ENCODE results near the gene SRRM3.
"Not testable (repeated sequence)": the region's sequence is repeated elsewhere in the genome, so short reads cannot be mapped to it uniquely, and the experiment has no call there.

The SRRM3 gene

DNA sequence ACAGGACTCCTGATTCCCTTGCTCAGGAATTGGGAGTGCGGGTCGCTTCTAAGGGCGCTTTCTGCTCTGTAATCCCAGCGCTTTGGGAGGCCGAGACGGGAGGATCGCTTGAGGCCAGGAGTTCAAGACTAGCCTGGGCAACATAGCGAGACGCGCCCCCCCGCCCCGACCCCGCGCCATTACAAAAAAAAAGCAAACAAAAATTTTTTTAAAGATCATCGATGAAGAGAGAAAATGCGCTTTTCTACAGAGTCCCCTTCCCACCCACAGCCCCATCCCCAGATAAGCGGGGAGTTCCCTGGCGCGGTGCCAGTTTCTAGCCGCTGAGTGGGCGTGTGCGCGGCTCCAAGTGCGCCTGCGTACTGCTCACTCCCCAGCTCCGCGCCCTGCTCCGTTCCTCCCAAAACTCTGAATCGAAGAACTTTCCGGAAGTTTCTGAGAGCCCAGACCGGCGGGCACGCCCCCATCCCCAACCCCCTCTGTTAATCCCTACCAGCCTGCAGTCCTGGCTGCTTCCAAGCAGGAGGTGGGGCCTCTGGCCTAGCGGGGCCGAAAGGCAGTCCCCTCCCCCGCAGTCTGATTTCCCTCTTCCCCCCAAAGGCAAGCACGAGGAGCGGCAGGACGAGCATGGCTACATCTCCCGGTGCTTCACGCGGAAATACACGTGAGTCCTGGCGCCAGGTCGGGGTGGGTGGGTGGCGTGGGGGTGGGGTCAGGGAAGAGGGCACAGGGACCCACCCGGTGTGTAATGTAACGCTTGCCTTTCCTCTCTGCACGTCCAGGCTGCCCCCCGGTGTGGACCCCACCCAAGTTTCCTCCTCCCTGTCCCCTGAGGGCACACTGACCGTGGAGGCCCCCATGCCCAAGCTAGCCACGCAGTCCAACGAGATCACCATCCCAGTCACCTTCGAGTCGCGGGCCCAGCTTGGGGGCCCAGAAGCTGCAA lies 101.8 kb downstream of the SRRM3 start:
- peak; percentile 59 for ATAC-seq (ENCODE audit: low read depth)
- Histone ChIP-seq H3K9me3 (ENCODE audit: severe bottlenecking) (no peaks in the 10 kb centered on the region), H3K27me3 (ENCODE audit: insufficient read depth, poor library complexity, severe bottlenecking) (no peaks in the 10 kb centered on the region), H3K36me3 (ENCODE audit: low read depth) (peaks cover 9% of the 10 kb centered on the region), H3K4me1 (ENCODE audit: insufficient read depth, poor library complexity, severe bottlenecking) (peaks cover 28% of the 10 kb centered on the region), H3K27ac (ENCODE audit: poor library complexity, severe bottlenecking) (peak overlapping the region; percentile 90), H3K4me3 (ENCODE audit: severe bottlenecking) (peak overlapping the region; percentile 62)
- TF ChIP-seq, protein P1, sequence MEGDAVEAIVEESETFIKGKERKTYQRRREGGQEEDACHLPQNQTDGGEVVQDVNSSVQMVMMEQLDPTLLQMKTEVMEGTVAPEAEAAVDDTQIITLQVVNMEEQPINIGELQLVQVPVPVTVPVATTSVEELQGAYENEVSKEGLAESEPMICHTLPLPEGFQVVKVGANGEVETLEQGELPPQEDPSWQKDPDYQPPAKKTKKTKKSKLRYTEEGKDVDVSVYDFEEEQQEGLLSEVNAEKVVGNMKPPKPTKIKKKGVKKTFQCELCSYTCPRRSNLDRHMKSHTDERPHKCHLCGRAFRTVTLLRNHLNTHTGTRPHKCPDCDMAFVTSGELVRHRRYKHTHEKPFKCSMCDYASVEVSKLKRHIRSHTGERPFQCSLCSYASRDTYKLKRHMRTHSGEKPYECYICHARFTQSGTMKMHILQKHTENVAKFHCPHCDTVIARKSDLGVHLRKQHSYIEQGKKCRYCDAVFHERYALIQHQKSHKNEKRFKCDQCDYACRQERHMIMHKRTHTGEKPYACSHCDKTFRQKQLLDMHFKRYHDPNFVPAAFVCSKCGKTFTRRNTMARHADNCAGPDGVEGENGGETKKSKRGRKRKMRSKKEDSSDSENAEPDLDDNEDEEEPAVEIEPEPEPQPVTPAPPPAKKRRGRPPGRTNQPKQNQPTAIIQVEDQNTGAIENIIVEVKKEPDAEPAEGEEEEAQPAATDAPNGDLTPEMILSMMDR (IDR thresholded peaks at IDR 0.05; ENCODE audit: poor library complexity, severe bottlenecking): no peak
- peak; percentile 94 for DNase-seq (ENCODE audit: low spot score)

DNA sequence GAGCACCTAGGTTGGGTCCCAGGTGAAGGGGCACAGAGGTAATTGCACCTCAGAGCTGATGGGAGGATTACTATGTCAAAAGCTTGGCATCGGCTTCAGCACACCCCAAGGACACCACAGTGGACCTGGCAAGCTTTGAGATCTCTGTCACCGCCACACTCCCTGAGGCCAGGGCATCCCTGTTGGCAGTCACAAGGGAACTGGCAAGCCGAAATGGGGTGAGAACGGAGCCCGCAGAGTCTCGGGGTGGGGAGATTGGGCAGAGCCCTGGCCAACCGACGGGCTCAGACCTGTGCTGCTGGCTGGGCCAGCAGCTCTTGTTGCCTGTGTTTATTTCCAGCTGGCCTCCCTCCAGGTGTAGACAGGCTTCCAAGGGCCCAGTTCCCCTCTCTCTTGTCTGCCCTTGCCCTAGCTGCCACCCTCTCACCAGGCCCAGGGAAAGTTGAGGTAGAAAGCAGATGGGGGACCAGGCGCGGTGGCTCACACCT lies 103.2 kb downstream of the SRRM3 start:
- H3K4me3 ChIP-seq (ENCODE audit: severe bottlenecking): no peak overlapping the region
- H3K4me1 ChIP-seq (ENCODE audit: insufficient read depth, poor library complexity, severe bottlenecking): peaks cover 23% of the 10 kb centered on the region
- no peaks in the 10 kb centered on the region for H3K9me3 ChIP-seq (ENCODE audit: severe bottlenecking)
- TF ChIP-seq, protein P1 (IDR thresholded peaks at IDR 0.05; ENCODE audit: poor library complexity, severe bottlenecking): no peak
- ATAC-seq (ENCODE audit: low read depth): peak; percentile 13; the same call in 2 of the 3 replicates
- no peak for DNase-seq (ENCODE audit: low spot score)
- H3K36me3 ChIP-seq (ENCODE audit: low read depth): peaks cover 9% of the 10 kb centered on the region
- peak overlapping the region; percentile 90 for H3K27ac ChIP-seq (ENCODE audit: poor library complexity, severe bottlenecking)
- H3K27me3 ChIP-seq (ENCODE audit: insufficient read depth, poor library complexity, severe bottlenecking): no peaks in the 10 kb centered on the region

DNA sequence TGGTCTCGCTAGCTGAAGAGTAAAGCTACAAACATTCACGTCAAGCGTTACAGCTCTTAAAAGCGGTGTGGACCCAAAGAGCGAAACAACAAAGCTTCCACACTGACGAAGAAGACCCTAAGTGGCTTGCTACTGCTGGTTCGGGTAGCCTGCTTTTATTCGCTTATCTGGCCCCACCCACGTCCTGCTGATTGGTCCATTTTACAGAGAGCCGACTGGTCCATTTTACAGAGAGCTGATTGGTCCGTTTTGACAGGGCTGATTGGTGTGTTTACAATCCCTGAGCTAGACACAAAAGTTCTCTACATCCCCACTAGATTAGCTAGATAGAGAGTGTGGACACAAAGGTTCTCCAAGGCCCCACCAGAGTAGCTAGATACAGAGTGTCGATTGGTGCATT lies 107.2 kb downstream of the SRRM3 start:
- not testable (repeated sequence) for H3K9me3 ChIP-seq (ENCODE audit: severe bottlenecking); H3K27ac ChIP-seq (ENCODE audit: poor library complexity, severe bottlenecking); H3K27me3 ChIP-seq (ENCODE audit: insufficient read depth, poor library complexity, severe bottlenecking); H3K4me3 ChIP-seq (ENCODE audit: severe bottlenecking); ATAC-seq (ENCODE audit: low read depth); DNase-seq (ENCODE audit: low spot score); H3K36me3 ChIP-seq (ENCODE audit: low read depth)
- H3K4me1 ChIP-seq (ENCODE audit: insufficient read depth, poor library complexity, severe bottlenecking): peaks cover 21% of the 10 kb centered on the region

DNA sequence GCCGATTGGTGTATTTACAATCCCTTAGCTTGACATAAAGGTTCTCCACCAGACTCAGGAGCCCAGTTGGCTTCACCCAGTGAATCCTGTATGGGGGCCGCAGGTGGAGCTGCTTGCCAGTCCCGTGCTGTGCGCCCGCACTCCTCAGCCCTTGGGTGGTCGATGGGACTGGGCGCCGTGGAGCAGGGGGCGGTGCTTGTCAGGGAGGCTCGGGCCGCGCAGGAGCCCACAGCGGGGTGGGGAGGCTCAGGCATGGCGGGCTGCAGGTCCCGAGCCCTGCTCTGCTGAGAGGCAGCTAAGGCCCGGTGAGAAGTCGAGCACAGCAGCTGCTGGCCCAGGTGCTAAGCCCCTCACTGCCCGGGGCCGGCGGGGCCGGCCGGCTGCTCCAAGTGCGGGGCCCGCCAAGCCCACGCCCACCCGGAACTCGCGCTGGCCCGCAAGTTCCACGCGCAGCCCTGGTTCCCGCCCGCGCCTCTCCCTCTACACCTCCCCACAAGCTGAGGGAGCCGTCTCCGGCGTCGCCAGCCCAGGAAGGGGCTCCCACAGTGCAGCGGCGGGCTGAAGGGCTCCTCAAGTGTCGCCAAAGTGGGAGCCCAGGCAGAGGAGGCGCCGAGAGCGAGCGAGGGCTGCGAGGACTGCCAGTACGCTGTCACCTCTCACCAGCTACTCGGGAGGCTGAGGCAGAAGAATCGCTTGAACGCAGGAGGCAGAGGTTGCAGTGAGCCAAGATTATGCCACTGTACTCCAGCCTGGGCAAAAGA lies 107.8 kb downstream of the SRRM3 start:
- H3K4me1 ChIP-seq (ENCODE audit: insufficient read depth, poor library complexity, severe bottlenecking): peaks cover 16% of the 10 kb centered on the region
- H3K27me3 ChIP-seq (ENCODE audit: insufficient read depth, poor library complexity, severe bottlenecking); H3K36me3 ChIP-seq (ENCODE audit: low read depth); DNase-seq (ENCODE audit: low spot score); H3K27ac ChIP-seq (ENCODE audit: poor library complexity, severe bottlenecking); ATAC-seq (ENCODE audit: low read depth); H3K9me3 ChIP-seq (ENCODE audit: severe bottlenecking); H3K4me3 ChIP-seq (ENCODE audit: severe bottlenecking): not testable (repeated sequence)

DNA sequence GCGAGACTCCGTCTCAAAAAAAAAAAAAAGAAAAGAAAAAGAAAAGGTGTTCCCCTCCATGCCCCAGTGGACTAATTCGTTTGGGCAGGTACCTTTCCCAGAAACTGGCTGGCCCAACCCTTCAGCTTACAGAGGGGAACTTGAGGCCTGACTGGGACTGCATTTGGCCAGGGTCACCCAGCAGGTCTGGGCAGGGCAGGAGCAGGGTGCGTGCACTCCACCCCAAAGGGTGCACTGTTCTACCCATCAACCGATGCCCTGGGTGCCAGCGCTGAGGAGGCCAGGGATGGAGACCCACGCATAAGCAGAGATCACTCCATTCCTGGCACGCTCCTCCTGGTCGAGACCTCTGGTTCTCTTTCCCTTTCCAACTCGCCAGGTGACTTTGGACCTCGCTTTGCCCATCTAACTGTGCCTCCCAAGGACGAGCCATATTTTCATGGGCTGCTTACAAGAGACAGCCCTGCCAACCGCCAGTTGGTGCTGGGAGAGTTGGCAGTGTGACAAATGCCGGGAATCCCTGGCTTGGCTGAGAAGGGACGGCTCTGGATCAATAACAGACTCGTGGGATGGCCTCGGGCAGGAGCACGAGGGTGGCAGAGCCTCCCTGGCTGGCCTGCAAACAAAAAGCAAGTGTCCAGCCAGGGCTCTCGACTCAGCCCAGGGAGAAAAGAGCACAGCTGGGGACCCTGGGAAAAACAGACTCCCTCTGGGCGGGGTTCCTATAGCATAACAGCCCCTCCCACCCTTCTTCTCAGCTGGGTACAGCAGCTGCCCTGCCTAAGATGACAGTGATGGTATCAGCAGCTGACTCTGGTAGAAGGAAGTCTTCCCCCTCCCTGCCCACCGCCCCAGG lies 108.6 kb downstream of the SRRM3 start:
- Histone ChIP-seq H3K27me3 (ENCODE audit: insufficient read depth, poor library complexity, severe bottlenecking) (no peaks in the 10 kb centered on the region), H3K9me3 (ENCODE audit: severe bottlenecking) (no peaks in the 10 kb centered on the region), H3K36me3 (ENCODE audit: low read depth) (no peaks in the 10 kb centered on the region), H3K4me3 (ENCODE audit: severe bottlenecking) (no peak overlapping the region), H3K4me1 (ENCODE audit: insufficient read depth, poor library complexity, severe bottlenecking) (peaks cover 8% of the 10 kb centered on the region), H3K27ac (ENCODE audit: poor library complexity, severe bottlenecking) (no peak overlapping the region)
- DNase-seq (ENCODE audit: low spot score) (no peak), ATAC-seq (ENCODE audit: low read depth) (no peak)
- TF ChIP-seq, protein P1 (IDR thresholded peaks at IDR 0.05; ENCODE audit: poor library complexity, severe bottlenecking): no peak

DNA sequence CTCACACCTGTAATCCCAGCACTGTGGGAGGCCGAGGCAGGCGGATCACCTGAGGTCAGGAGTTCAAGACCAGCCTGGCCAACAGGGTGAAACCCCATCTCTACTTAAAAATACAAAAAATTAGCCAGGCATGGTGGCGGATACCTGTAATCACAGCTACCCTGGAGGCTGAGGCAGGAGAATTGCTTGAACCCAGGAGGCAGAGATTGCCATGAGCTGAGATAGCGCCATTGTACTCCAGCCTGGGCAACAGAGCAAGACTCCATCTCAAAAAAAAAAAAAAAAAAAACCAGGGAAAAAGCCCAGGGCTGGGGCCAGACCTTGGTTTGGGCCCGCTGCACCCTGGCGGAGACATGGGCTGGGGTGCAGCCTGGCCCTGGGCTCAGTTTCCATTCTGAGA lies 110.1 kb downstream of the SRRM3 start:
- not testable (repeated sequence) for H3K4me1 ChIP-seq (ENCODE audit: insufficient read depth, poor library complexity, severe bottlenecking); H3K4me3 ChIP-seq (ENCODE audit: severe bottlenecking); H3K27ac ChIP-seq (ENCODE audit: poor library complexity, severe bottlenecking); H3K27me3 ChIP-seq (ENCODE audit: insufficient read depth, poor library complexity, severe bottlenecking); DNase-seq (ENCODE audit: low spot score); H3K9me3 ChIP-seq (ENCODE audit: severe bottlenecking); ATAC-seq (ENCODE audit: low read depth); H3K36me3 ChIP-seq (ENCODE audit: low read depth)

Data from RWPE2 (cell line).